ENCODE results near the gene DNM3.

The DNM3 gene

DNA sequence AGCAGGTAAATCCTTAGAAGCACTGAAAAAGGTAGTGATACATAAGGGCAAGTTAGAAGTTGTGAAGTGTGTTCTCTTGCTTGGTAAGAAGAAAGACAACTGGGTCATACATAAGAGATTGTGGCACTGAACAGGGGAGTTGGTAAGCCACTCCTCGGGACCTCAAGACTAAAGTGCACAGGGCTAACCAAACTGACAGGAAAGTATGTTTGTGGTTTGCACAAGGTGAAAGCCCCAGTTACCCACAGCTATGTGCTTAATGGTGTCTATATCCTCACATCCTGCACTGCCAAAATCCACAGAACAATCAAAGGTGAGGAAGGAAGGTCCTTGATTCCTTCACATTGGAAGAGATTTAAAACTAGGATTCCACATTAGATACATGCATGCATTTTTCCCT is 276.5 kb downstream of the DNM3 start:
- no peak for TF ChIP-seq CTCF (IDR thresholded peaks at IDR 0.05; ENCODE audit: insufficient read depth, low read length, poor library complexity, severe bottlenecking)
- Histone ChIP-seq H3K27me3 (replicated peaks; ENCODE audit: control insufficient read depth, insufficient read depth, low read length) (no peaks in the 10 kb centered on the region), H3K36me3 (ENCODE audit: control insufficient read depth, insufficient read depth, low read length) (no peaks in the 10 kb centered on the region), H3K4me3 (replicated peaks; ENCODE audit: low read depth, low read length) (no peak overlapping the region)
- peak; percentile 9 for DNase-seq (ENCODE audit: extremely low read depth, insufficient read length)

DNA sequence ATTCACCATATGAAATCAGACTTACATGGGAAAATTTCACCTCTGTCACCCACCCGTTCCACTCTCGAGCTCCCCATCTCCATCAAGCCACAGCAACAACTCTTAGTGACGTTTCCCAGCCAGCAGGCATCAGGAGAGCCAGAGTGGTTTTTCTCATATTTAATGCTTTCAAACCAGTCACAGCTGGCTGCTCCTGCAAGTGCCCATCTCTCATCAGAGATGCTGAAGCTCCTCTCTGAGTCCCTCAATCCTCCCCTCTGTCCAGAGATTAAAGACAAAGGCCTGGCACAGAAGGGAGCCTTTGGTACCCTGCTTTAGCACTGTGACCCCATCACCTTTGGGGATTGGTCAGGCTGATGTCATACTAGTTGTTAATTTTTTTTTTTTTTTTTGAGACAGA is 277.3 kb downstream of the DNM3 start:
- DNase-seq (ENCODE audit: extremely low read depth, insufficient read length) = no peak
- no peak for TF ChIP-seq CTCF (IDR thresholded peaks at IDR 0.05; ENCODE audit: insufficient read depth, low read length, poor library complexity, severe bottlenecking)
- H3K4me3 ChIP-seq (replicated peaks; ENCODE audit: low read depth, low read length) = no peak overlapping the region
- H3K36me3 ChIP-seq (ENCODE audit: control insufficient read depth, insufficient read depth, low read length) = no peaks in the 10 kb centered on the region
- no peaks in the 10 kb centered on the region for H3K27me3 ChIP-seq (replicated peaks; ENCODE audit: control insufficient read depth, insufficient read depth, low read length)

DNA sequence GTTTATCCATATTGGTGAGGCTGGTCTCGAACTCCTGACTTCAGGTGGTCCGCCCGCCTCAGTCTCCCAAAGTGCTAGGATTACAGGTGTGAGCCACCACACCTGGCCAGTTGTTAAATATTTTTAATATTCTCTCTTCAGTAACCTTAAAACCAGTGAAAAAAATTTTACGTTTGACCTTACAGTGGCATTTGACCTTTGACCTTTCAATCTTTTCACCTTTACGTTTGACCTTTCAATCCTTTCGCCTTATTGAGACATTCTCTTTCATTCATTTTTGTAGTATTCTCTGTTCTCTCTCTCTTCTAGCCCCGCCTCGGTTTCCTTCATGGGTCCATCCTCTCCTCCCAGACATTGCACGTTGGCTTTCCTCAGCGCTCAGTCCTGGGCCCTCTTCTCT is 277.9 kb downstream of the DNM3 start:
- H3K4me3 ChIP-seq (replicated peaks; ENCODE audit: low read depth, low read length) = no peak overlapping the region
- no peaks in the 10 kb centered on the region for H3K27me3 ChIP-seq (replicated peaks; ENCODE audit: control insufficient read depth, insufficient read depth, low read length)
- TF ChIP-seq CTCF (IDR thresholded peaks at IDR 0.05; ENCODE audit: insufficient read depth, low read length, poor library complexity, severe bottlenecking) = no peak
- no peaks in the 10 kb centered on the region for H3K36me3 ChIP-seq (ENCODE audit: control insufficient read depth, insufficient read depth, low read length)
- no peak for DNase-seq (ENCODE audit: extremely low read depth, insufficient read length)

DNA sequence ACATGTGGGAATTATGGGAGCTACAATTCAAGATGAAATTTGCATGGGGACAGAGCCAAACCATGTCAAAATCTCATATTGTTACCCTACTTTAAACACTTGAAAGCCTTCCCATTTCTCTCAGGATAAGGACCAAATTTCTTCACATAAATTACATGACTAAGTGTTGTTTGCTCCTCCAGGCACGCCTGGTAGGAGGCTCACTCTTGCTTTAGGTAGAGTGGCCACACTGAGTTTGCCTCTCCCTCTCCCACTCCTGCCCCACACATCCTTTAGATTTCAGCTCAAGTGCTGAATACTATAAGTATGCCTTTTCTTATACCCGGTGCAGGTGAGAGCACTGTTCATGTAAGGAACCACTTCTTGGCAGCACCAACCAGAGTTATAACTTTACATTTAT is 279.1 kb downstream of the DNM3 start:
- H3K27me3 ChIP-seq (replicated peaks; ENCODE audit: control insufficient read depth, insufficient read depth, low read length) = no peaks in the 10 kb centered on the region
- no peaks in the 10 kb centered on the region for H3K36me3 ChIP-seq (ENCODE audit: control insufficient read depth, insufficient read depth, low read length)
- H3K4me3 ChIP-seq (replicated peaks; ENCODE audit: low read depth, low read length) = no peak overlapping the region
- no peak for DNase-seq (ENCODE audit: extremely low read depth, insufficient read length)
- TF ChIP-seq CTCF (IDR thresholded peaks at IDR 0.05; ENCODE audit: insufficient read depth, low read length, poor library complexity, severe bottlenecking) = no peak

DNA sequence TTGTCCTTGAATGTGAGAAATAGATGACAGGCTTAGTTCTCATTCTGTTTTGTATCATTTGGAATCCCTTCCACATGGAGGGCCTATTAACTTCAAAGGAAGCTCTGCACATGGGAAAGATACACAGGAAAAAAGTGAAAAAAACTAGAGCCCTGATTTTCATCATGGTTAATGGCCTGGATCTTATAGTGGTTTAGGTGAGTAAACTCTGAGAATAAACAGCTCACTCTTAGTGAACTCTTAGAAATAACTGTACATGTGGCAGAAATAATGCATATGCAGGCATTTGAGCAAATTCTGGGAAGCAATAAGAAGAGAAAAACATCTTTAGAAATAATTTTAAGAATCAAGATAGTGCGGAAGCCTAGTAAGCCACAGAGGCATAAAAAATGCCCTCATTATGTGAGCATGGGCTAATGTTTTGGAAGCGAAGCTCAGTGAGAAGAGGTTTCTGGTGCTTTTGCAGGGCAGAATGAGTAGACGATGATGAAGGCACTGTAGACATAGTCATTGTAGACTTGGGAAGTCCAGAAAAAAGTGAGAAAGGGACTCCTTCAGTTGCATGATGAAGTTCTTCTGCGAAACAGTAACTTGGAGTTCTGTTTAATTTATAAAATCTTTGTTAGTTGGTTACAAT is 279.9 kb downstream of the DNM3 start:
- H3K36me3 ChIP-seq (ENCODE audit: control insufficient read depth, insufficient read depth, low read length) = no peaks in the 10 kb centered on the region
- H3K4me3 ChIP-seq (replicated peaks; ENCODE audit: low read depth, low read length) = no peak overlapping the region
- TF ChIP-seq CTCF (IDR thresholded peaks at IDR 0.05; ENCODE audit: insufficient read depth, low read length, poor library complexity, severe bottlenecking) = no peak
- no peaks in the 10 kb centered on the region for H3K27me3 ChIP-seq (replicated peaks; ENCODE audit: control insufficient read depth, insufficient read depth, low read length)
- no peak for DNase-seq (ENCODE audit: extremely low read depth, insufficient read length)

- Histone ChIP-seq H3K27me3 (replicated peaks; ENCODE audit: control insufficient read depth, insufficient read depth, low read length) (no peaks in the 10 kb centered on the region), H3K36me3 (ENCODE audit: control insufficient read depth, insufficient read depth, low read length) (no peaks in the 10 kb centered on the region), H3K4me3 (replicated peaks; ENCODE audit: low read depth, low read length) (no peak overlapping the region)
- no peak for DNase-seq (ENCODE audit: extremely low read depth, insufficient read length)
- TF ChIP-seq CTCF (IDR thresholded peaks at IDR 0.05; ENCODE audit: insufficient read depth, low read length, poor library complexity, severe bottlenecking) = no peak
Observed at GRCh38 chr1:172122381-172122780, 281.1 kb downstream of the DNM3 start.
